ENCODE data around the gene BTBD8.
"Not testable (repeated sequence)": the region's sequence is repeated elsewhere in the genome, so short reads cannot be mapped to it uniquely, and the experiment has no call there.

Gene BTBD8

DNA sequence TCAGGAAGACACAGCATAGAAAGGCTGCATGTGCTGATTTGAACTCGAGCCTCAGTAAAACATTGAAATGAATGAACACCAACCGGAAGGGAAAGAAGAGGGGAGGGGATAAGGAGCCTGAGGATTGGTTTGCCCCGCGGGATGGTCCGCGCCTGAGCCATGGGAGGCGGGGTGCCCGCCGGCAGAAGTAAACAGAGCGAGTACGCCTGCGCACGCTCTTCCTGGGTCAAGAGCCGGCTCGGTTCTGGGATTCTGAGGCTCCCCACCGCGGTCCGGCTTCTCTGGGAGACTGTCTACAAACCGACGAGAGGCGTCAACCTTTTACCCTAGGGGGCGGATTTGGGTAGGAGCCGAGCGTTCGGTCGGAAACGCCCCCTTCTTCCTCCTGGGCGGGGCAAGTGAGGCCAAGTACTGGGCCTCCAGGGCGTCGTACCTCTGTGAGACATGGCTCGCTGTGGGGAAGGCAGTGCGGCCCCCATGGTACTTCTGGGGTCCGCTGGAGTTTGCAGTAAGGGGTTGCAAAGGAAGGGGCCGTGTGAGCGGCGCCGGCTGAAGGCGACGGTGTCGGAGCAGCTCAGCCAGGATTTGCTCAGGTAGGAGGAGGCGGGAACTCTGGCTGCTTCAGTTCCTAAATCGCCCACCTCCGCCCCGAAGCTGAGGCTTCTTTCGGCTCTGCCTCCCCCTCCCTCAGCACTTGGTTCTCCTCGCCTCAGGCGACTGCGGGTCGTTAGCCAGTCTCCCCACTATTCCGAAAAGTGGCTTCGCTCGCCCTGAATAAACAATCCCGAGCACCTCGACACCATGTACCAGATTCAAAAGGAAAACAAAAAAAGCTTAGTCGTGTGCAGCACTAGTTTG is at the start of gene BTBD8:
BTBD8 (plus strand) TSS at position 218 of the 858 bp plus-strand sequence; CDS start at position 445, 227 bp downstream.
- peak; percentile 62 for DNase-seq (ENCODE audit: low read depth)

DNA sequence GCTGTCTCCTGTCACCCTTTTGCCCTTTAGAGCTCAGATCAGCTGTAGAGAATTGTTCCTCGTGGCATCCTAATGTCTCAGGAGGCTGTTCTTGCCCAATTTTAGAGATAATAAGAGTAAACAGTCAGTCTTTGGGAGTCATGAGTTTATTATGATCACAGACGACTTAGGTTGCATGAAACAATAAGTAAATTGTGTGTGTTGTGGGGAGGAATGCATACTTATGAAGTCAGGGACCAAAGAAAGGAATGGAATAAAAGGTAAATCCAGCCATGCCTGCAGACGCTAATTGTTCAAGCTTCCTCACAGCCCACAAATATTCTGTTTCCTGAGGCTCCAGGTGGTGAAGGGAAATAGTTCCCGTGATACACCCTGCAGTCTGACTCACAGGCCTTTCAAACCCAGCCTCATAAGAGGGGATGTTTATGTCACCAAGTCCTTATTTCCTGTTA is 49.5 kb upstream of the BTBD8 start:
- DNase-seq (ENCODE audit: low read depth) = no peak

DNA sequence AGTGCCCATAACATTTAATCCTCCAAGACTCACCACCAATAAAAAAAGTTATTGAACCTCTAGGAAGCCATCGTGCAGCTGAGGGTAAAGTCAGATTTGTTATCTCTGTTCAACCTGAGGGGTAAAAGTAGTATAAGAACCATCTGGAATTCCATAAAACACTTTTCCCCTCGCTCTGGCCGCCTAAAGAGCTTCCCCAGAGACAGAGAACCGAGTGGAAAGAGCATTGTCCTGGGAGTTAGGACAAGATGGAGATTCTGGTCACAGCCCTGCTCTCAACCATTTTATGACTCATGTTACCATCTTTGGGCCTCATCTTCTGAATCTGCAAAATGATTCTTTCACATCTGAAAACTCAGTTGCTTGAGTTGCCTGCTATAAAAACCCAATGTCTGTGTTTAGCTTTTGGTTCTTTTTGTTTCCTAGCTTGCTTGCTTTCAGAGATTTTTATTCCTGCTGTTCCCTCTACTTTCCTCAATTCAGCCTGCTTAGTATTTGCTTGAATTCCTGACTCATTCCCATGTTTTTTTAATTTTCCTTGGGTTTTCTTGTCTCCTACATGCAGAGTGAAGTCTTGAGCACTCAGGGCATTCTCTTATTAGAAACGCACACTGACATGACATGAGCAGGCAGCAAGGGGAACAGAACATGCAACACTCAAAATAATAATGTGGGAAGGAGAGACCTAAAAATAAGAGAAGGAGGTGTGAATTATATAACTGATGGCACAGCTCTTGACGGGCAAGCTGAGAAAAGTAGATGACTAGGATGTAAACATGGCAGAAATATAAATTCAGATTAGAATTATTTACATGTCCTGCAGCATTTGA is 48.6 kb upstream of the BTBD8 start:
- DNase-seq (ENCODE audit: low read depth) = no peak

DNA sequence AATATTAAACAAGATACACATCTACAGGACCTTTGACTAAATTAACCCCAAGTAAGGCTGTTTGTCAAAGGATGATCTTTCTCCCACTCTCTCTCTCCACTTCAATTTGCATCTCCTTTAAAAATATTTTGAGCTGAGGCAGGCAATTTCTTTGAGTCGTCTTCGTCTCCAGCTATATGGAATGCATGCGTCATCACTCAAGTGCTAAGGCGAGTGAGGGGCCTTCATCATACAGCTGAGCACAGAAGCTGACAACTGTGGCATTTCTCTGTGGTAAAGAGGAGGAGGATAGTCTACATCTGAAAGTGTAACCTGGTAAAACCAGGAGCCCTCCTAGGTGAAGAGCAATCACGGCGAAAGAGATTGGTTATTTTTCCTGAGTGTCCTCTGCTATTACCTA is 42.7 kb upstream of the BTBD8 start:
- DNase-seq (ENCODE audit: low read depth) = no peak

DNA sequence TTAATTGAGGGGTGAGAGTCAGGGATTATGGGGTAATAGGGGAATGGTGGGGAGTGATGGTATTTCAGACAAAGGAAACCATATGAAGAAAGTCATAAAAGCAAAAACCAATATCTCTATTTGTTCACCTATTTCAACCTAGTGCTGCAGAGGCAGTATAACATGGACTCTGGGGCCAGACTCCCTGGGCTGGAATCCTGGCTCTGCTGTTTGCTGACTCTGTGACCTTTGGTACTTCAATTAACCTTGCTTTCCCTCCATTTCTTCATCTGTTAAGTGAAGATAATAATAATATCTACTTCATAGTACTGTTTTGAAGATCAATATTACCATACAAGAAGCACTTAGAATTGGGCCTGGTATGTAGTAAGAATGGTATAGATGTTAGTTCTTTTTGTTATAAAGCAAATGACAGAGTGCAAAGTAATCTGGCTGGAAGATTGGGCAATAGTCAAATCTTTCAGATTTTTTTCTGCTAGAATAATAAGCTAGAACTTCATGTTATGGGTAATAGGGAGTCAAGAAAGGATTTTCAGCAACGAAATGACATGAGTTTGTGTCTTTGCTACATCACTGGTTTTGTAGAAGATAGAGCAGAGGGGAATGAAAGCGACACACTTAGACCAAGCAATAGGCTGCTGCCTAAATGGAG is 41.3 kb upstream of the BTBD8 start:
- DNase-seq (ENCODE audit: low read depth) = no peak

DNA sequence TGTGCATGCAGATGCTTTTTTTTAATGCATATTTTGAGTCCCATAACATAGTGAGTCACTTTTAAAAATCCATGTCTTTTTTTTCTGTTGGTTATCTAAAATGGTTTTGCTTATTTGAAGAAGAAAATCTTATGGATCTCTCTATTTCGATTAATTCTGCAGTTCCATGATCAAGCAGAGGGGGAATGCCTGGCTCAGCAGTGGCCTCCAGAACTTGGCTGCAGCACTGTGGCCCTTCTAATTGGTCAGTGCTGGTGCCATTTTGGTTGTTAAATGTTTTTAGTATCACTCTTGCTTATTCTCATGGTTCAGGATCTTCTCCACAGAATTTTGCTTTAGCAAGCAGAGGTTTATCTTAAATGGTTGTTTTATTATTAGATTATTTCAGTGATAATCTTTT is 39.2 kb upstream of the BTBD8 start:
- DNase-seq (ENCODE audit: low read depth) = no peak

DNA sequence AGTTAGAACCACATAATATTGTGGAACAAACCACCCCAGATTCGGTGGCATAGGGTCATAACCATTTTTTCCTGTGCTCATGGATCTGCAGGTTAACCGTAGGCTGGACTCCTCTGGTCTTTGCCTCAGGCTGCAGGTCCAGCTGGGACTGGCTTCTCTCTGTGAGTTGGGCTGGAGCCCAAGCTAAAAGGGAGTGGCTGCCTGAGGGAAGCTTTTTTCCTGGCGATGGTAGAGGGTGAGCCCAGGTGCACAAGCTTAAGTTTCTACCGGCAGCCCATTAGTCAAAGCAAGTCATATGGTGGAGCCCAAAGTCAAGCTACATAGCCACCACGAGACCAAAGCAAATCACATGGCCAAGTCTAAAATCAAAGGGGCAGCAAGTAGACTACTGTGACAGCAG is 36.5 kb upstream of the BTBD8 start:
- no peak for DNase-seq (ENCODE audit: low read depth)

DNA sequence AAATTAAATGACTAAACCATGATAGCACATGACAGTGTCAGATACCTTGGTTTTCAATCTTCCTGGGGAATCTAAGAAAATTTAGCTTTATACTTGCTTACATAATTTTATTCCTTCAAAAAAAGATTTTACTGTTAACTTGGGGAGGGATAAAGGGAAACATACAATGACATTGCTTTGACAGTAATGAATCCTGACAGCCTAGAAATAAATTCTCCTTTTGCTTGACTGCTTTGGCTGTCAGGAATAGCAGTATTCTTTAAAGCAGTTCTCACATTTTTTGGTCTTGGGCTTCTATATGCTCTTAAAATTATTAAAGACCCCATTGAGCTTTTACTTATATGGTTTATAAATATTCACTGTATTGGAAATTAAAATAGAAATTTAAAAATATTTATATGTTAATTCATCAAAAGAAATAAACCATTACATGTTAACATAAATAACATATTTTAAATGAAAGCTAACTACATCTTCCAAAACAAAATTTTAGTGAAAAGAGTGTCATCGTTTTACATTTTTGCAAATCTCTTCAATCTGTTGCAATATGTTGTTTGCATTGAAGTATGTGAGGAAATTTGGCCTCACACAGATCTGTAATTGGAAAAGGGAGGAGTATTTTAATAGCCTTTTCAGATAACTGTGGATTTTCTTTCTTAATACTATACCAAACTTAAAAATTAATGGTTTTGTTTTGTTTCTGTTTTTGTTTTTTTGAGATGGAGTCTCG is 34.2 kb upstream of the BTBD8 start:
- no peak for DNase-seq (ENCODE audit: low read depth)

DNA sequence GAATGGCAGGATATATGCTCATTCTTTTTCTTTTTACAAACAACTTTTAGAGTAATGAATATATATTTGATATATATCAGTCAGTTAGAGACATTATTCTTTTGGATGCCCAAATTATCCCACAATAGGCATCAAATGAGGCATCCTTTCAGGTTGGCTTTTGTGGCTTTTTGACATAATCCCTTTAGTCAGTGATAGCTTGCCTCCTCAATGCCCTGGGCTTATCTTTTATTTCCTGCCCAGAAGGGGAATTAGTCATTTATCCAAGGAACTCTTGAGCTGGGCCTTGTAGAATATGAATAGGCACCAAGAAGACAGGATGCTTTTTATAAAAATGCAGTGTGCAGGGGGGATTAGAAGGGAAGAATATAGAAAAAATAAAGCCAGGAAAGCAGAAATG is 28.2 kb upstream of the BTBD8 start:
- no peak for DNase-seq (ENCODE audit: low read depth)

DNA sequence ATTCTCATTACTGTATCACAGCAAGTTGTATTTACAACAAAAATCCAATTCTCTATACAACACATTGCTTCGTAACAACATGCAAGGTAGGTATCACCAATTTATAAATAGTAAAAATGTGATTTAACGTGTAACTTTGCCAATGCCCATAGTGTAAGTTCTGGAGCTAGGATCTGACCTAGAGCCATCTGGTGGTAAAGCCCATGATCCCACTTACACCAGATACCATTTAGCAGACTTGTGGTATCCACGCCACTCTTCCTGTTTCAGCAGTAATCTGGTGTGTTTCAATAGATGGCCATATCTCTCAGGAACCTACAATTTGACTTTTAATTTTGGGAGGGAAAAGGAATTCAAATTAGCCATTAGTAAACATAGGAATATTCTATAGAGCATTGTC is 15.1 kb upstream of the BTBD8 start:
- DNase-seq (ENCODE audit: low read depth) = no peak

DNA sequence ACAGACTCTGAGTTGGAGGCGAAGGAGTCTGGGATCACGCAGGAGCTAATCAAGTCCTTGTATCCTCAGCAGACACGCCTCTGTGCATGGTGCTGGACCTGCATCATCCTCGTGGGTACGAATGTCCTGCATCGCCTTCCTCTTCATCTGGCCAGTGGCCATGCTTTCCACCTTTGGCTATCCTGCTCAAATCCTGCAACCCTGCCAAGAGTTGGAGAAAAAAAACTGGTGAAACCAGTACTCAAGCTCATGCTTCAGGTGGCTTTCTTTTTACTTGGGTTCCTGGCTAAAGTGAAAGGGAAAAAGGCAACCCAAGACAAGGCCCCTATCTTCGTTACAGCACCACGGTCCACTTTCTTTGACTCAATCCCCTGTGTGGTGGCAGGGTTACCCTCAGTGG is 13.8 kb upstream of the BTBD8 start:
- no peak for DNase-seq (ENCODE audit: low read depth)

DNA sequence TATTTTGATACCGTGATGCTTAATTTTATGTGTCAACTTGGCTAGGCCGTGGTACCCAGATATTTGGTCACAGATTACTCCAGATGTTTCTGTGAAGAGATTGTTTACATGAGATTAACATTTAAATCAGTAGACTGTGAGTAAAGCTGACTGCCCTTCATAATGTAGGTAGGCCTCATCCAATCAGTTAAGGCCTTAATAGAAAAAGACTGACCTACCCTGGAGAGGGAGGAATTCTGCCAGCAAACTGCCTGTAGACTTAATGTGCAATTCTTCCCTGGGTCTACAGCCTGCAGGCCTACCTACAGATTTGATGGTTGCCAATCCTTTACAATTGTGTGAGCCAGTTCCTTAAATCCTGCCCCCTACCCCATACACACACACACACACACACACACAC is 9.3 kb upstream of the BTBD8 start:
- DNase-seq (ENCODE audit: low read depth) = no peak

DNA sequence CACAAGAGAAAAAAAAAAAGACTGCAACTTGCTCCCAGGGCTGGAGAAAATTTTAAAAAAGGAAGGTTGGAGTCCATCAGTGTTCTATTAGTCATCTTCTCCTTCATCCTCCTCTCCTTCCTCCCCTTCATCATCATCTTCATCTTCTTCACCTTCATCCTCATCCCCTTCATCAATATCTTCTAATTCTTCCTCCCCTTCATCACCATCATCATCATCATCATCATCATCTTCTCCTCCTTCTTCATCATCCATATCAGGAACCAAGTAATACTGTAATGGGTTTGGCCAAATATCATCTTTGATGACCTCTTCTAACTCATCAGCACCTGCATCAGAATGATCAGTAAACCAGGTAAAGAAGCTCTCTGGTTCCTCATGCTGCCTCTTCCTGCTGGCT is 5.7 kb upstream of the BTBD8 start:
- DNase-seq (ENCODE audit: low read depth) = not testable (repeated sequence)

DNA sequence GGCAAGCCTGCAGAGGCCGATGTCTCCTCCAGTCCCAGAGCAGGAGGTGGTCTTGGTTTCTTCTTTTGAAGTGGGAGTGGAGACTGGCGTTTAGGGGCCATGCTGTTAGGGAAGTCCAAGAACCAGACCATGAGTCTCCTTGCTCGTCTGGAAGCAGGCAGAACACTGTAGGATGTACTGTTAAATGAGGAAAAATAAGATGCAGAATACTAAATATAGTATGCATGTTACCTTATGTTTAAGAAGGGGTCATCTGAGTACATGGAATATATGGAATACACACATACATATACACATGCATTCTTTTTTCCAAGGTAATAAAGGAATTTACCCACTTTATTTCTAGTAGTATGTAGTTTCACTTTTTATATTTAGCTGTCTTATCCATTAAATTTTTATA is 4.8 kb upstream of the BTBD8 start, which contains the start of gene SETSIP:
SETSIP (minus strand) TSS at position 101 of the 400 bp plus-strand sequence; CDS start at position 101, 0 bp downstream.
- DNase-seq (ENCODE audit: low read depth) = no peak

DNA sequence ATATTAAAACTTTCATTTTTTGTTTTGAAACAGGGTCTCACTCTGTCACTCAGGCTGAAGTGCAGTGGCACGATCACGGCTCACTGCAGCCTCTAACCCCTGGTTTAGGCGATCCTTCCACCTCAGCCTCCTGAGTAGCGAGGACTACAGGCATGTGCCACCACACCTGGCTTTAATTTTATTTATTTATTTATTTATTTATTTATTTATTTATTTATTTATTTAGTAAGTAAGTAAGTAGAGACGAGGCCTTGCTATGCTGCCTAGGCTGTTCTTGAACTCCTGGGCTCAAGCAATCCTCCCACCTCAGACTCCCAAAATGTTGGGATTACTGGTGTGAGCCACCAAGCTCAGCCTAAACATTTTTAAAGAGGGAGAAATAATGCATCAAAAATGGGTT is 3.8 kb upstream of the BTBD8 start:
- no peak for DNase-seq (ENCODE audit: low read depth)

DNA sequence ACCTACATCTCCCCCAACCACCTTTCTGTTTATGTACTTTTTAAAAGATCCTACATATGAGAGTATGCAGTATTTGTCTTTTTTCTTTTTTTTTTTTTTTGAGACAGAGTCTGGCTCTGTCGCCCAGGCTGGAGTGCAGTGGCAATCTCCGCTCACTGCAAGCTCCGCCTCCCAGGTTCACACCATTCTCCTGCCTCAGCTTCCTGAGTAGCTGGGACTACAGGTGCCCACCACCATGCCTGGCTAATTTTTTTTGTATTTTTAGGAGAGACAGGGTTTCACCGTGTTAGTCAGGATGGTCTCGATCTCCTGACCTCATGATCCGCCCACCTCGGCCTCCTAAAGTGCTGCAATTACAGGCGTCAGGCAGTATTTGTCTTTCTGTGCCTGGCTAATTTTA is 2.1 kb upstream of the BTBD8 start:
- DNase-seq (ENCODE audit: low read depth) = not testable (repeated sequence)

DNA sequence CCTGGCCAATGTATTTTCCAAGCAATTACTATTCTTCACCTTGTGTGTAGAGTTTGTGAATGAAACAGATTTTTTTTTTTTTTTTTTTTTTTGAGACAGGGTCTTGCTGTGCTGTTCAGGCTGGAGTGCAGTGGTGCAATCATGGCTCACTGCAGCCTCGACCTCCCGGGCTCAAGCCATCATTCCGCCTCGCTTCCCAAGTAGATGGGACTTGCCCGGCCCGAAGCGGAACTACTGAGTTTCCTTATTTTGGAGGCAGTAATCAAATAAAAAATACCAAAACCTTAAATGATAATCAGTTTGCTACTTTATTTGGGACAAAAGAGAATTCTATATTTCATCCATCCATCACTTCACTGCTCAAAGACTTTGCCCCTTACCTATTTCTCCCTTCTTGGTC is 704 bp upstream of the BTBD8 start:
- no peak for DNase-seq (ENCODE audit: low read depth)

DNA sequence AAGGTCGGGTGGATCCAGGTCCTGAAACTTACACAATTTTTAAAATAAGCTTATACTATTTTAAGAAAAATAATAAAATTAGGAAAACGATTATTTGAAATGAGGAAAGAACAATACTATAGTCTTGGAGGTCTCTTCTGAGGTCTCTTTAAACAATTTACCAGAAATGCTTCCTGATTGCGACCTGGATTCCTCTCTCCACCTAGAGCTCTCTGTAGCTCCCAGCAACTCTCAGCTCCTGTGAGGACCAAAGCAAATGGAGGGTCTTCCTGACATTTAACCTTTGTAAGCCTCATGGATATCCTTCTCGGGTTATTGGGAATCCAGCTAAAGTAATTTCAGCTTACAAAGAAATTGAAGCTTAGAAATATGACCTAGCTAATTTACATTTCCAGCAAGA is 886 bp downstream of the BTBD8 start:
- no peak for DNase-seq (ENCODE audit: low read depth)

DNA sequence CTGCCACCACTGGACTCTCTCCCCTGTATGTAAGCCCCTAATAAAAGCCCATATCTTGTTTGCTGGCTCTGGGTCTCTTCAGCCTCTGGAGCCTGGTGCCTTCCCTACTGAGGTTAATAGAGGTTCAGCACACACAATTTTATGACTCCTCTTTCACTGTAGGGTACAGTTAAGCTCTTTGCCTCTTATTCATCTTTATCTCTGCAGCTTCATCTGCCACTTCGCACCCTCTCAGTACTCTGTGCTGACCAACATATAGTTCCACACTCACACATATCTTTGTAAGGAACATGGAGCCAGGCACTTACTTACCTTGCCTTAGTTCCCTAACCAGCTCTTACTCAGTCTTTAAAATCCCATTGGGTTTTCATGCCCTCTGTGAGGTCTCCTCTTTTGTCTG is 4.5 kb downstream of the BTBD8 start:
- no peak for DNase-seq (ENCODE audit: low read depth)

DNA sequence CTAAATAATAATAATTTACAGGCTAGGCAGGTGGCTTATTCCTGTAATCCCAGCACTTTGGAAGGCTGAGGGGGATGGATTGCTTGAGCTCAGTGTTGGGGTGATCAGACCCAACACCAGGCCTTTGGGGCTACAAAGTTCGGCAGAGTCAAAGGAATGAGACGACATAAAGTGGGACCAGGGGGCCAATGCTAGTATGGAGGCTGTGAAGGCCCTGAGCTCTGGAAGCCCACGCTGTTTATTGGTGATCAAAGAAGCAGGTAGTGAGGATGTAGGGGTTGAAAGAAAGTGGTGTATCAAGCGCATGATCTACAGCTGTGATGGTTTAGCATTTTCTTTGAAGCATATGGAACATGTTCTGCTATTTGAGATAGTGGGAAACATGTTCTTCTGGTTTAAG is 5.6 kb downstream of the BTBD8 start:
- DNase-seq (ENCODE audit: low read depth) = no peak

DNA sequence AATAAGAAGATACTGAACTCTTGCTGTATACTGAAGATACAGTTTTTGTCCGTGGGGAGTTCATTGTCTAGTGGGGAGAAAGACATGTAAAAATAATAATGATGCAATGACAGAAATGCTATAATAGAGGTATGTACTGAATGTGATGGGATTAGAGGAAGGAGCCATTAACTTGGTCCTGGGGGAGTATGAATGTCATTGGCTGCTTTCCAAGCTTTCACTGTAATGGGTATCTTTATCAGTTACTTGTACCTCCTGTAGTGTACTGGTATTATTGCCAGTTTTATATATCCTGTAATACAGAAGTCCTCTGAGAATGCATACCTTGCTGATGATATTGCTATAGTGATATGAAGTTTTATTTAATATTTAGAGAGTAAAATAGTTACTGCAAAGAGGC is 7.4 kb downstream of the BTBD8 start:
- no peak for DNase-seq (ENCODE audit: low read depth)

DNA sequence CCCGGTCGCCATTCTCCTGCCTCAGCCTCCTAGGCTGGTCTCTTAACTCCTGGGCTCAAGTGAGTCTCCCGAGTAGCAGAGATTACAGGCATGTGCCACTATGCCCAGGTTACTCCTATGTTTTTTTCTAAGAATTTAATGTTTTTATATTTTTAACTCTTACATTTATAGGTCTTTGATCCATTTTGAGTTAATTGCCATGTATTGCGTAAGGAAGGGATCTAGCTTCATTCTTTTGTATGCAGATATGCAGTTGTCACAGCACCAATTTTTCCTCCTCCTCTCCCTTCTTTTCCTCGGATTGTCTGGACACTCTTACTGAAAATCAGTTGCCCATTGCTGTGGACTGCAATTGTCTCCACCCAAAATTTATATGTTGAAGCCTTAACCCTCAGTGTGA is 11.5 kb downstream of the BTBD8 start:
- no peak for DNase-seq (ENCODE audit: low read depth)
